GM15510 (cell line): ENCODE results near the gene KRT83.

Source experiments
- POLR2A ChIP-seq: IDR thresholded peaks from 3 replicates; pipeline ENCODE4 v1.6.1; 2011; ENCODE audit warnings: borderline replicate concordance; ENCODE audit not compliant: insufficient read length; ENCODE audit errors: extremely low read depth

KRT83 gene

GRCh38 chr12:52324153-52324444, 2.9 kb upstream of the KRT83 start:
- no peak for TF ChIP-seq POLR2A

DNA sequence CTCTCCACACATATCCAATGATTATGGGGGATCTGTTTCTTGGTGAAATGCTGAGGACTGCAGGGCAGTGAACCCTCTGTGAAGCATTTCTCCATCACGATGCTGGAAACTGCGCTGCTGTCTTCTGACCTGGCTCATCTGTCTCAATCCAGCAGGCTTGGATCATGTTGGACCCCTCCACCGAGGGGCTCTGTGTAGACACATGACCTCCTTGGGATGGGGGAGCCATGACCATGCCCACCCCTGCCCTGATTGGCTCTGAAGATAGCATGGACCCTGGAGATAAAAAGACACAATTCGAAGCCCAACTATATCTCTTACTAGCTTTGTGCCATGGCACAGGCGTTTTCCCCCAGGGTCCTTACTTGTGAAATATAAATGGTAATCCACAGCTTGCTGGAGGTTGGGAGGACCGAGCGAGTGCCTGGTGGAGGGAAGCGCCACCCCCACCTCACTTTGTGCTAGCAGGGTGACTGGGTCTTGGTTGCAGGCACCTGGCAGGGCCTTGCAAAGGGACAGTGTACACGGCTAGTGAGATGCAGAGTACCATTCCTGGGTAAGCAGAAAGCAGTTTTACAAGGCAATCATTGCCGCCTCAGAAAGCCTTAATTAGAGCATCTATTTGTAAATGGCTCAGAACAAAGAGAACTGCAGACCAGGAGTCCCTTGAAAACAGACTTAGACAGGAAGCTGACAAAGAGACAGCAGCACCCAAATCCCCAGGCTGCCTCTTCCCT, 2.4 kb upstream of the KRT83 start:
- no peak for TF ChIP-seq POLR2A

DNA sequence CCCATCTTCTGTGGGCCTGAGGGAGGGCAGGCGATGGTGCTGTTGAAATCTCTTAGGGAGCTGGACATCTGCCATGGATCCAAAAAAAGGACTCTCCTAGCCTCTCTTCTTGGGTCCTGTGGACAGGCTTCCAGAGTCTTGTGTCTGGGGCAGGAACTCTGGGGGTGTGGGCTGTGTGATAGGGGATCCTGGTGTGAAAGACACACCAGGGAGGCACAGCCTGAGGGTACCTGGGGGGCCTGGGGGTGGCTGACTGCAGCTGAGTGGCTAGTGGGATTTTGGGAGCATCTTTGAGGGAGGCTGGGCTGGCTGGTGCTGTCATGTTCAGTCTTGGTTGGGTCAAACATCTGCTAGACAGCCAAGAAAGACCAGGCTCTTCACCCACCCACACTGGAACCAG, 1.8 kb upstream of the KRT83 start:
- no peak for TF ChIP-seq POLR2A

DNA sequence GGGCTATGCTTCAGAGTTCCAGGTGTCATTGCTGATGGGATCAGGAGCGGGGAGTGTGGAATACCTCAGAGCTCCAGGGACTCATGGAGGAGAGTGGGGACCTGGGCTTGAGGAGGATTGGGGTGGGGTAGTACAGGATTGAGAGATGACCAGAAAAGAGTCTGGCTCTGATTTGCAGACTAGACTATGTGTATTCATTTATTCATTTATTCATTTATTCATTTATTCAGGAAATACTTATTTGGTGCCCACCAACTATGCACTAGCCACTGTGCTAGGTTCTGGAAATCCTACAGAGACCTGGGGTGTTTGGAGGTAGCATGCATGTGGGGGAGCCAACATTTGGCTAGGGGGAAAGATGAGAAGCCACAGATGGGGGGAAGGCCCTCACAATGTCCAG, 871 bp upstream of the KRT83 start:
- TF ChIP-seq POLR2A, result no peak

DNA sequence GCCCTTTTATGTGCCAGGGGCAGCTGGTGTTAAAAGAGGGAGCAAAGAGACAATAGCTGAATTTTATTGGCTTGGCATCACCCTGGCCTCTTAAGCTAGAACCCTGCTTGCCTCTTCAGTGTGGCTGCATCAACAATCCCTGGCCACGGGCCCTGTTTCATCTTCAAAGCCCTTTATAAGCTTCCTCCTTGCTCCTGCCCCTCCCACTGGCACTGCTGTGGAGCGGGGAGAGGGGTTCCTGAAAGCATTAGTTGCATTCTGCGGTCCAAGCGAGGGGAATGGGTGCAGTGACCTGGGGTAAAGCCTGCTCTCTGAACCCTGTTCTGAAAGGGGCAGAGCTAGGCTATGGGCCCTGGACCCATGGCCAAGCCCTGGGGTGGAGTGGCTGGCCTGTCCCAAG, 220 bp upstream of the KRT83 start:
- TF ChIP-seq POLR2A, result no peak

- TF ChIP-seq POLR2A, result no peak
These were observed 2.1 kb downstream of the KRT83 start for GRCh38 chr12:52319097-52319496.

GRCh38 chr12:52318241-52318990, 2.8 kb downstream of the KRT83 start:
- TF ChIP-seq POLR2A, result no peak

- no peak for TF ChIP-seq POLR2A
These were observed 3.6 kb downstream of the KRT83 start for GRCh38 chr12:52317468-52318052.

DNA sequence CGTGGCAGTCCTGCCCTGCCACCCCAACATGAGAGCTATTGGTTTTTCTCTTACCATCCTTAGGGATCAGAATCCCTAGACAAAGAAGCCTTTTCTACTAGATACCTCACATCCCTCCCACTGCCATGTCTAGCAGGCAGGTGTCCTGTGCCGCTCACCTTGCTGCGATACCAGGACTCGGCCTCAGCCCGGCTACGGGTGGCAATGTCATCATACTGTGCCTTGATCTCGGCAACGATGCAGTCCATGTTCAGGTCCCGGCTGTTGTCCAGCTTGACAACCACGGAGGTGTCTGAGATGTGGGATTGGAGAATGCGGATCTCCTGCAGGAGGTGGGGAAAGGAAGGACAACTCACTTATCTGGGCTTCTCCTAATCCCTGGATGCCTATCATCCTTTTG, 4.5 kb downstream of the KRT83 start:
- no peak for TF ChIP-seq POLR2A

GRCh38 chr12:52316290-52316689, 4.9 kb downstream of the KRT83 start:
- TF ChIP-seq POLR2A, result no peak

DNA sequence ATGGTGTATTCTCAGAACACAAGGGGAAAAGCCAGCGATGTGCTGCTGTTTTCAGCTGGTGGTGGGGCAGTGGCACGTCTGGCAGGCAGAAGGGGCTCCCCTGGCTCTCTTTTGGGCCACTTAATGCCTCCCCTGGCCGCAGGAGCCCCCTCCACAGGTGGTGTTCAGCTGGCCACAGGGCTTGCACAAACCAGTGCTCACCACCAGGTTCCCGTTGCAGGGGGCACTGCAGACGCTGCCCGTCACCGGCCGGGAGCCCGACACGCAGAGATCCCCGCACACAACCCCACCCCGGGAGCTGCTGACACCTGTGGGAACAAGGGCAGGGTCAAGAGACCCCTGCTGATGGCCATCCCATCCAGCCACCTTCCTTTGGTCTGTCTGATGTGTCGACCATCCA, 6.7 kb downstream of the KRT83 start:
- no peak for TF ChIP-seq POLR2A

- TF ChIP-seq POLR2A, result no peak
These were observed 7.3 kb downstream of the KRT83 start for GRCh38 chr12:52313926-52314325.

DNA sequence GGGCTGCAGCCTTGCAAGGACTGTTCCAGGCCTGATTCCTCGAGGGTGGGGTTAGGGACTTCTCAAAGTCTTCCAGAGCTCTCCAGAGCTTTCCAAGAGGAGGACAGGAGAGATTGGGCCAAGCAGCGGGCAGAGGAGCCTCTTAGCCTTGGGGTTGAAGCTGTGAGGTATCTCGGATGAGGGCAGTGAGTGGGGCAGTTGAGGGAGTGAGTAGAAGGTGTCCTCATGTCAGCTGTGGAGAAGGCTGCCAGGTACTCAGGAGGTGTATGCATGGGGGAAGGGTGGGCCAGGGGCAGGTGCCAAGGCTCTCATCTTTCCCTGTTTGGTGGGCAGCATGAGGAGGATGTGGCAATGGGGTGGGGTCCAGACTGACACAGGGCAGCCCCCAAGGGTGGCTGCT, 7.7 kb downstream of the KRT83 start:
- no peak for TF ChIP-seq POLR2A

- no peak for TF ChIP-seq POLR2A
These were observed 9.1 kb downstream of the KRT83 start for GRCh38 chr12:52312086-52312485.

DNA sequence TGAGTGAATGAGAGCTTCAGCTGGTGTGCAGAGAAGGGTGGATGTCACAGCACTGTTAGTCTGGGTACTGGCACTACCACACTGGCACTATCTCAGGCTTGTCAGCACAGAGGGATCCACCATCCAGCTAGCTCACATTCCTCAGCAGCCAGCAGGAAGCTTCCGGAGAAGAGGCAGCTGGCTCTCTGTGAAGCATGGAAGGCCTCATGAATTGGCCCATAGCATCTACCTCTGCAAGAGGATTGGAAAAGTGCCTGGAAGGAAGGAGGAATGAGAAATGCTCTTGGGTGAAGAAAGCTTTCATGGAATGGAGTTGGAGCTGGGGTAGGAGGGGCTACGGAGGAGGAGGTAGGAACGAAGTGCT, 9.9 kb downstream of the KRT83 start:
- TF ChIP-seq POLR2A, result no peak
